ENCODE measurements around the gene KCTD3.

Gene KCTD3

GRCh38 chr1:215557504-215557903, 9.6 kb upstream of the KCTD3 start:
- no peak for DNase-seq

- no peak for DNase-seq
Observed at GRCh38 chr1:215557992-215558626, 9.0 kb upstream of the KCTD3 start.

- DNase-seq = peak; percentile 38
Observed at GRCh38 chr1:215567491-215568298, 591 bp downstream of the KCTD3 start.

- DNase-seq = peak; percentile 17
Observed at GRCh38 chr1:215568299-215568692, 1.2 kb downstream of the KCTD3 start.

DNA sequence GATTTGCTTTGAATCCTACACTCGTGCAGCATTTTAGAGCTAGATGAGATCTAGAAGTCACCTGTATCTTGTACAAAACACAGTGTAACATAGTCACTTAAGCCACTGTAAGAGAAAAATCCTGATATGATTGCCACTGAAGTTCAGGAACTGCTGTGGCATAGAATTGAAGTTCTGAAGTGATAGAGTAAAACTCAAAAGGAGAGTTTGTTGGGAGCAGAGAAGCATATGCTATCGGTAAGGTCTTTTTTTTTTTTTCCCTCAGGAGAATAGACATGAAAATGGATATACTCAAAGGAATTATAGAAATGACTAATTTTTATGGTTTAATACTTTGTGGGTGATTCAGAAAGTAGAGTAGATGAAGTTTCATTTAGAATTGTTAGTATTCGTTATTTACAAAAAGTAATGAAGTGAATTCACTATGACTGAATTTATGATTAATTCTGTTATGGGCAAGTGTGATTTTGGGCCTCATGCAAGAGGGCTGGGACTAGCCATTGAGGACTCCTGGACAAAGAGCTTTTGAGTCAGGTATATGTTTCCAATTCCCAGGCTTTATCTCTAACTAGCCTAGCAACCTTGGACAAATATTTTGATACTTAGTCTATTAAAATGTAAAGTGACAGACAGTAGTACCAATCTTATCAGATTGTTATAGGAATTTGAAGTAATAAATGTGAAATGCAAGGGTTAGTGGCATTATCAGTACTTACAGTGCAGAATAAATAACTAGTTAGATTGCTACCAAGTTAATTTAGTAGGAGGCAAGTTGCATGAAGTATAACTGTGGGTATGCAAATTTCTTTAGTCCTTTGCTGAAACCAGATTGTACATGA, 3.1 kb downstream of the KCTD3 start:
- DNase-seq = no peak

GRCh38 chr1:215581896-215582295, 14.8 kb downstream of the KCTD3 start:
- DNase-seq = no peak

- no peak for DNase-seq
Observed at GRCh38 chr1:215583185-215583749, 16.2 kb downstream of the KCTD3 start.

DNA sequence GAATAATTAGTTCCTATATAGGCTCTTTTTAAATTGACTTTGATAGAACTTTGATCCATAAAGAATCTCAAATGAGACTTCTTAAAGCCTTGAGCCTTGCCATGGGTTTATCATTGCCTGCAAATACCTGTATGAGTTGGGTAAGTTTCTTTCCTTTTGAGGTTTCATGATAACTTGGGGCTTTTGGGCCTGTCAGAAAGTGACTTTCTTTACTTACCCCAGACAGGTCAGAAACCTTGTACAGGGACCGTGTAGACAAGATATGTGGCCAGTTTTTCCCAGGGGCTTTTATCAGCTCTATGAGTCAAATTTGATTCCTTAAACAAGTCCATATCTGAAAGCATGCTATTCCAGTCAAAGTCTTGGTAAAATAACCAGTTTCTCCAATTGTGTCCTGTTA, 17.3 kb downstream of the KCTD3 start:
- no peak for DNase-seq

DNA sequence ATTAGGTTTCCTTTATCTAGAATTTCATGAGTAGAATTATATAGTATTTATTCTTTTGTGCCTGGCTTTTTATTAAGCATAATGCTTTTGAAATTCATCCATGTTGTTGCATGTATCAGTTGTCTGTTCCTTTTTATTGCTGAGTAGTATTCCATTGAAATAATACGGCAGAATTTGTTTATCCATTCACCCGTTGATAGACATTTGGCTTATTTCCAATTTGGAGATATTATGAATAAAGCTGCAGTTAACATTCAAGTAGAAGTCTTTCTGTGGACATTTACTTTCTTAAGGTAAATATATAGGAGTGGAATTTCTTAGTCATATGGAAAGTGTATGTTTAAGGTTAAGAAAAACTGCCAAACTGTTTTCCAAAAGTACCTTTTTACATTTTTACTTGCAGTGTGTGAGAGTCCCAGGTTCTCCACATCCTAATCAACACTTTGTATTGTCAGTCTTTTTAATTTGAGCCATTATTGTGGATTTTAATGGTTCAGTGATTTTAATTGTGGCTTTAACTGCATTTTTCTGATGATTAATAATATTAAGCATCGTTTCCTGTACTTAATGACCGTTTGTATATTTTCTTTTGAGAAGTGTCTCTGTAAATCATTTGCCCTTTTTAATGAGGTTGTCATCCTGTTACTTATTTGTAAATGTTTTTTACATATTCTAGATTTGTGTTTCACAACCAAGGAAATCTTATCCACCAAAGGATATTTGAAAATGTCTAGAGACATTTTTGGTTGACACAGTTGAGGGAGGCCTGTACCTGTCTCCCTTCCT, 22.7 kb downstream of the KCTD3 start:
- DNase-seq = no peak

DNA sequence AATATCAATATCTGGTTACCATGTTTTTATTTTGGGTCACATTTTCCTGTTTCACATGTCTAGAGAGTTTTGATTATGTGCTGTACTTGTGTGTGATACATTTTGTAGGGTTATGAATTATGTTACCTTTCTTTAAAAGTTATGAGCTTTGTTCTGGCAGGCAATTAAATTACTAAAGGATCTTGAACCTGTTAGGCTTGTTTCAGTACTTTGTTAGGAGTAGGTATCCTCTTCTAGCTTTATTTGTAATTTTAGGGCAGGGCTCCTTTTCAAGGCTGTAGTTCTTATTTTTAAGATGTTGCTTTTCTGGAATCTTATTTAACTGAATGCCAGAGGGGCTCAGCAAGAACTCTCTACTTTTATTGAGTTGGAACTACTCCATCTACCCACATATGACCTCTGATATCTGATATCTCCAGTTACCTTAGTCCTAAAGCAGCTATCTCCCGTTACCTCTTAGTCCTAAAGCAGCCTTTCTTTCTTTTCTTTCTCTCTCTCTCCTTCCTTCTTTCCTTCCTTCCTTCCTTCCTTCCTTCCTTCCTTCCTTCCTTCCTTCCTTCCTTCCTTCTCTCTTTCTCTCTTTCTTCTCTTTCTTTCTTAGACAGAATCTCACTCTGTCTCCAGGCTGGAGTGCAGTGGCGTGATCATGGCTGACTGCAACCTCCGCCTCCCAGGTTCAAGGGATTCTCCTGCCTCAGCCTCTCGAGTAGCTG, 23.8 kb downstream of the KCTD3 start:
- no peak for DNase-seq

- peak; percentile 18 for DNase-seq
Observed at GRCh38 chr1:215594640-215595039, 27.5 kb downstream of the KCTD3 start.

DNA sequence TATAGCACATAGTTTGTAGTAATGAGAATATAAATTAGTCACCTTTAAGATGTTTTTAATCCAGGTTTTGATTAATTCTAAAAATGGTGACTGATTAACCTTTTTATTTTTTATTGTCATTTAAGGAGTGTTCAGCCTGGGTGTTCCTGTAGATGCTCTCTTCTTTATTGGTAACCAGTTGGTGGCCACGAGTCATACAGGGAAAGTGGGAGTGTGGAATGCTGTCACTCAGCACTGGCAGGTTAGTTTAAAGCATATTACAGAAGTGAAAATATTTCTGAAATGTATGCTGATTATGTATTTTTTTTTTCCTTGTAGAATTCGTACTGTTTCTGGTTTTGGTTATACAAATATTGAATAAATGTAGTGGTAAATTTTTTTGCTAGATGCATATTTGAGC, 28.1 kb downstream of the KCTD3 start:
- no peak for DNase-seq

DNA sequence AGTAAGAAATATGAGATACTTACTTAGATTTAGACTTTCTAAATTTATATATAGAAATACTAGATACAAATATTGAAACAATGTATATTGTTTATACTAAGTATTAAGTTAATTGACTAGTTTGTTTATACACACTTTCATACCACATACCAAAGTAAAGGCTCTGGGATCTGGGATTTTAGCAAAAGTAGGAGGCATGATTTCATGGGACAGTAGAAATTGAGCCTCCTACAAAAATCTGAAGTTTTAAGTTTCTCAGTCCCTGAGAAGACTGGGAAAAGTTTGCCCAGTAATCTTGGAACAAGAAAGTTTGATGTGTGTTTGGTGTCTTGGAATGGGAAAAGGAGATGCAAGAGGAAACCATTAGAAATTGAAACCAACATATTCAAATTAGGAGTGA, 30.9 kb downstream of the KCTD3 start:
- no peak for DNase-seq

- peak; percentile 6 for DNase-seq
Observed at GRCh38 chr1:215599418-215600074, 32.4 kb downstream of the KCTD3 start.

DNA sequence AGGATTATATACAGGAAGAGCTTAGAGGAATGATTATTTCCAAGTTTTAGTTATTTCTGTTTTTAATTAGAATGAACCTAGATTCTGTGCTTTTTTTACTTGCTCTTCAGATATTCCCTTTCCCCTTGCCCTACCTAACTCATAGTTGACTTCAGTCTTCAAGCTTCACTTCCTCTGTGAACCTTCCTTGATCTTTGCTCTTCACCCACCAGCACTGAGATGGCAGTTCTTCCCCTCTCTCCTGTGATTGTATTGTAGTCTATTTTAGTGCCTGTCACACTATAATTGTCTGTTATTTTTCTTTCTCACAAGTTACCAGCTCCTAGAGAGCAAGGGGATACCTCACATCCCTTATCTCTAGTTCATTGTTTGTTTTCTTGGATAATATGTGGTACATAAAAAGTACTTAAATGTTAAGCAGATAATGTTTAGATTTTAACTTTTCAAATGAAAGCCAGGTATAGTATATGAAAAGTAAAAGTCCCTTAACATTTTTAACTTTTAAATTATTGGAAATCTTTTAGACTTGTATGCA, 33.2 kb downstream of the KCTD3 start:
- DNase-seq = no peak

DNA sequence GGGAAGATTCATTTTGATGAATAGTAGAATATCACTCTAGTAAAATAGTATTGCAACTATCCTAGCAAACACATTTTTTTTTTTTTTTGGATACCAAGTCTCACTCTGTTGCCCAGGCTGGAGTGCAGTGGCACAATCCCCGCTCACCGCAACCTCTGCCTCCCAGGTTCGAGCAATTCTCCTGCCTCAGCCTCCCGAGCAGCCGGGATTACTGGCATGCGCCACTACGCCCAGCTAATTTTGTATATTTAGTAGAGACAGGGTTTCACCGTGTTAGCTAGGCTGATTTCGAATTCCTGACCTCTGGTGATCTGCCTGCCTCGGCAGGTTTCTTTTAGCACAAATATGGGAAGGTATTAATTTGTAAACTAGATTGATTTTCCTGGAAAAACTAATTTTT, 33.8 kb downstream of the KCTD3 start:
- DNase-seq = no peak

- no peak for DNase-seq
Observed at GRCh38 chr1:215601276-215601675, 34.2 kb downstream of the KCTD3 start.

GRCh38 chr1:215603319-215603718, 36.2 kb downstream of the KCTD3 start:
- DNase-seq = no peak

DNA sequence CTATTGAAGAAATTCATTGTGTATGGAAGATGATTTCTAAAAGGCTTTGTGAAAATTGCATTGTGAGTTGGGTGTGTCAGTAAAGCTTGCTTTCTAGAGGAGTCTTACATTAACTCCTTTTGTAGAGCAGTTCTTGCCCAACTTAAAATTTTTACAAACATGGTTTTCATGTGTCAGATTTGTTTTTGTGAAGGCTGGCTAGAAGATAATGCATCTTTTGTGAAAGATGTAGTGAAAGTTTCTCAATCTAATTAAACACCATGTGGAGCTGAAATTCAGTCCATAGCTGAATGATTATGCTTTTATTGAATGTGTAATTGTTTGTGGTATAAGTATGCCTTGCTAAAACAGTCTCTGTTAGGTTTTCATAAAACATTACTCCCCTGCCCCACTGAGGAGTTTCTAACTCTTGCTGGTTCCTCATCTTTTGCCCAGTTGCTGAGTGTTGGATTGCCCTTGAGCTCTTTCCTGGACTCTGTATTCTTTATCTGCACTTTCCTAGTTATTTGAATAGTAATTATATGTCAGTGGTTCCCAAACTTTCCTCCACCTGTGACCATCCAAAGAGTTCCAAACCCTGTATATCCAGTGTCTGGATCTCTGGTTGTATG, 38.0 kb downstream of the KCTD3 start:
- no peak for DNase-seq

DNA sequence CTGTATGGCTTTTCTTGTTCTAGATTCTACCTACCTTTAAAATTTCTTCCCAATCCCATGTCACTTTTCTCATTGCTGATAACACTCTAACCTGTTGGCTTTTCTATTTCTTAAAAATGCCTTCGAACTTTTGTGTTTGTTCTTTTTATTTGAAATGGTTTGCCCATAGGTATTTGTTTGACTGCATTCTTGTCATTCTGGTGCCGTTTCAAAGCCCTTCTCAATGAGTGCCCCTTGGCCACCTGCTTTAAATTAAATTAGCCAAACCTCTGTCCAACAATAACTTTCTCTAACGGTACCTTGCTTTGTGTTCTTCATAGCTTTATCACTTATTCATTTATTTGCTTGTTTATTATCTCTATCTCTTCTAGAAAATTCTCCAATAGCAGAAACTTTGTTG, 38.9 kb downstream of the KCTD3 start:
- no peak for DNase-seq

Data from COR-L47 (cell line).